Effector memory CD4-positive, alpha-beta T cell (primary cell): ENCODE results near the gene PDE4A.

ENCODE experiments used
- DNase-seq, 3 donors: peaks; one replicate each; pipeline ENCODE4 v3.0.0-alpha.2; 2020
- H3K27ac ChIP-seq: 2 replicates; pipeline ENCODE4 v1.7.0; 2013; ENCODE audit warnings: mild to moderate bottlenecking, low read length, moderate library complexity; ENCODE audit not compliant: insufficient read depth, poor library complexity, severe bottlenecking
- H3K27me3 ChIP-seq: replicated peaks from 2 replicates; pipeline ENCODE4 v1.7.0; 2013; ENCODE audit warnings: mild to moderate bottlenecking, low read length; ENCODE audit not compliant: insufficient read depth, control insufficient read depth, poor library complexity, severe bottlenecking
- H3K36me3 ChIP-seq: 2 replicates; pipeline ENCODE4 v1.7.0; 2013; ENCODE audit warnings: mild to moderate bottlenecking, low read length, moderate library complexity; ENCODE audit not compliant: control insufficient read depth, insufficient read depth
- H3K4me1 ChIP-seq: 2 replicates; pipeline ENCODE4 v1.7.0; 2013; ENCODE audit warnings: low read length, mild to moderate bottlenecking; ENCODE audit not compliant: control insufficient read depth, insufficient read depth, poor library complexity, severe bottlenecking
- H3K4me3 ChIP-seq: 2 replicates; pipeline ENCODE4 v1.7.0; 2013; ENCODE audit warnings: low read length, low read depth, mild to moderate bottlenecking; ENCODE audit not compliant: insufficient read depth, poor library complexity, severe bottlenecking
- H3K9me3 ChIP-seq: 2 replicates; pipeline ENCODE4 v1.7.0; 2013; ENCODE audit warnings: mild to moderate bottlenecking, low read length, moderate library complexity; ENCODE audit not compliant: control insufficient read depth

Gene PDE4A

DNA sequence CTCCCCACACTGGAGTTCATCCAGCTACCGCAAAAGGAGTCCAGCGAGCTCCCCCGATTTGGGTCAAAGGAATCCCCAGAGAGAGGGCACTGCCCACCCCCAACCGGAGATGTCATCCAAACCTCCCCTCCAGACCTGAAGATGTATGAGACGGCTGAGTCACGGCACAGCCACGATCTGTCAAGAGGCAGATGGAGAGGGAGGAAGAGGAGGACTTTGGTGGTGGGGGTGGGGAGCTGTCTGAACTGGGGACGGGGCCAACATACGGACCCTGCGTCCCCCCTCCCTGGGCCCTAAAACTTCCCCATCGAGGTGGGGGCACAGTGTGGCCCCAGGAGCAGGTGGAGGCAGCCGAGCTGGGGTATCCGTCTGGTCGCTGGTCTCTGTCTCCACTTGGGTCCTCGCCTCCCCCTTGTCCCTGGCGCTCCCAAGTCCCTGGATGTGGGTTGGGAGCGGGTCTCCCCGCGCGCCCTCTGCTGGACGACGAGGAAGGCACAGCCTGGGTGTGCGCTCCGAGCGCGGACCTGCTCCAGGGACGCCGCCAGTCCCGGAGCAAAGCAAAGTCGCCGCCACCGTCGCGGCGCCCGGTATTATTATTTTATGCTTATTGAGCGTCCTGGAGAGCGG is 3.8 kb downstream of the PDE4A start:
- H3K9me3 ChIP-seq, result no peaks in the 10 kb centered on the region
- H3K36me3 ChIP-seq, result no peaks in the 10 kb centered on the region
- H3K4me3 ChIP-seq, result peak overlapping the region; percentile 47
- H3K27me3 ChIP-seq, result peaks cover 26% of the 10 kb centered on the region
- peak overlapping the region; percentile 35 for H3K27ac ChIP-seq
- H3K4me1 ChIP-seq, result peaks cover 71% of the 10 kb centered on the region
- DNase-seq, result peak; percentile 52 to 64 (median 58)

- Histone ChIP-seq H3K27ac (peak overlapping the region; percentile 71), H3K4me1 (peaks cover 67% of the 10 kb centered on the region), H3K27me3 (peaks cover 1% of the 10 kb centered on the region), H3K36me3 (no peaks in the 10 kb centered on the region), H3K9me3 (no peaks in the 10 kb centered on the region), H3K4me3 (no peak overlapping the region)
- DNase-seq, result no peak
Observed at GRCh38 chr19:10427169-10427568, 6.8 kb downstream of the PDE4A start.

- Histone ChIP-seq H3K36me3 (no peaks in the 10 kb centered on the region), H3K4me3 (no peak overlapping the region), H3K27me3 (no peaks in the 10 kb centered on the region), H3K9me3 (no peaks in the 10 kb centered on the region), H3K4me1 (peaks cover 69% of the 10 kb centered on the region), H3K27ac (peak overlapping the region; percentile 71)
- no peak for DNase-seq
Observed at GRCh38 chr19:10428996-10429381, 8.7 kb downstream of the PDE4A start.

GRCh38 chr19:10430505-10431253 is 10.3 kb downstream of the PDE4A start:
- no peak overlapping the region for H3K4me3 ChIP-seq
- no peaks in the 10 kb centered on the region for H3K27me3 ChIP-seq
- no peak for DNase-seq
- H3K36me3 ChIP-seq, result no peaks in the 10 kb centered on the region
- H3K9me3 ChIP-seq, result no peaks in the 10 kb centered on the region
- H3K4me1 ChIP-seq, result peaks cover 52% of the 10 kb centered on the region
- H3K27ac ChIP-seq, result peak overlapping the region; percentile 21

DNA sequence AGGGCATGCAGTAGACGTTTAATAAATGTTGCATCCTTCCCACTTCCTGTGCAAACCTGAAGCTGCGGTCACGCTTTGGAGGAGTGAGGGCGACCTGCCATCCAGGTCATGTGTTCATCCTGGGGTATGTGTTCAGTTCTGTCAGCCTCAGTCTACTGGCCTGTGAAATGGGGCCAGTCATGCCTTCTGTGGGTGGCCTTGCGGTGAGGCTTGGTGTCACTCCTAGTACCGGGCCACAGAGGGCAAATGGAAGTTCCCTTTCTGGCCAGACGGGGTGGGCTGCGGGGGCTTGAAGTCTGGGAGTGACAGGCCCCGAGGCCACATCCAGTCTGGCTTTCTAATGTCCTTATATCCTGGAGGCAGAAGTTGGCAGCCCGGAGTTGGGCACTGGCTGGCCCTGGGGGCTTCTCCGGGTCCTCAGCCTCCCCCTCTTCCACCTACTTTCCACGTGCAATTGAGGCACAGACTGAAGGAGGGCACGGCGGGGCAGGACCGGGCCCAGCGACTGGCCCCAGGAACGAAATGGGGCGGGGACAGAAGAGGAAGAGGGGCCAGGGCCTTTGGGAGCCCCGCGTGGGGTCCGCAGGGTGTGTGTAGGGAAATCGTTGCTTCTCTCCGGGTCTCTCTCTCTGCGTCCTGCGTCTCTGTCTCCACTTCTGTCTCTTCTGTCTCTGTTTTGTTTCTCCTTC is 11.1 kb downstream of the PDE4A start:
- Histone ChIP-seq H3K27ac (peak overlapping the region; percentile 56), H3K9me3 (no peaks in the 10 kb centered on the region), H3K27me3 (no peaks in the 10 kb centered on the region), H3K4me1 (peaks cover 49% of the 10 kb centered on the region), H3K36me3 (no peaks in the 10 kb centered on the region), H3K4me3 (peak overlapping the region; percentile 18)
- DNase-seq, result peak; percentile 54 to 68 (median 62)

DNA sequence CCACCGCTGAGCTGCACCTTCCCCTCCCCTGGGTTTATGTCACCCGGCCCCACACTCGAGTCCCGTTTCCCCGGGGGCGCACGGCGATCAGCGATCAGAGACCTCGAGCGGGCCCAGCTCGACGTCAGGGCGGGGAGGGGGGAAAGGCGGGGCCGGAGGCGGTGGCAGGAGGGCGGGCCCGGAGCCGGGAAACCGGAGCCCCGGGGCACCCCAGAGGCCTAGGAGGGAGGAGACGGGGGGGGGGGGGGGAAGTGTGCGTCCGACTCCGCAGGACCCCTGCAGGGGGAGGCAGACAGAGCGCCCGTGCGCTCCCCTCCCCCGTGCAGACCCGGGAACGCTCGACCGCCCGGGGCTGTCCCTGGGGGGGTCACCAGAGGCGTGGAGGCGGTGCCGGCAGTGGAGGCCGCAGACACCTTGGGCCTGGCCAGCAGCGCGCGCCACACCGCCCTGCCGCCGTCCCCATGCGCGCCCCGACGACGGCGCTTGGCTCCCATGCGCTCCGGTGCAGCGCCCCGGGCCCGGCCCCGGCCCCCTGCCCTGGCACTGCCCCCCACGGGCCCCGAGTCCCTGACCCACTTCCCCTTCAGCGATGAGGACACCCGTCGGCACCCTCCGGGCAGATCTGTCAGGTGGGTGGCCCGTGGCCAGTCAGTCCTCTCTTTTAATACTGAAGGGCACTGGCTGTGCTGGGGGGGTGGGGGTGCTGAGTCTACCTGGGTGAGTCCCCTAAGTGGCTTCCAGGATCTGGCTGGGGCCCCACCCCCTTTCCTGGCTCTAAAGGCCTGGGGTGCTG is 11.8 kb downstream of the PDE4A start:
- Histone ChIP-seq H3K27me3 (no peaks in the 10 kb centered on the region), H3K36me3 (no peaks in the 10 kb centered on the region), H3K4me1 (peaks cover 48% of the 10 kb centered on the region), H3K27ac (peak overlapping the region; percentile 56), H3K4me3 (peak overlapping the region; percentile 18), H3K9me3 (no peaks in the 10 kb centered on the region)
- DNase-seq, result peak; percentile 67 to 68 (median 68)

GRCh38 chr19:10432736-10433130 is 12.4 kb downstream of the PDE4A start:
- no peaks in the 10 kb centered on the region for H3K9me3 ChIP-seq
- H3K4me3 ChIP-seq, result peak overlapping the region; percentile 18
- no peaks in the 10 kb centered on the region for H3K36me3 ChIP-seq
- no peaks in the 10 kb centered on the region for H3K27me3 ChIP-seq
- DNase-seq, result no peak
- H3K4me1 ChIP-seq, result peaks cover 42% of the 10 kb centered on the region
- H3K27ac ChIP-seq, result peak overlapping the region; percentile 56

DNA sequence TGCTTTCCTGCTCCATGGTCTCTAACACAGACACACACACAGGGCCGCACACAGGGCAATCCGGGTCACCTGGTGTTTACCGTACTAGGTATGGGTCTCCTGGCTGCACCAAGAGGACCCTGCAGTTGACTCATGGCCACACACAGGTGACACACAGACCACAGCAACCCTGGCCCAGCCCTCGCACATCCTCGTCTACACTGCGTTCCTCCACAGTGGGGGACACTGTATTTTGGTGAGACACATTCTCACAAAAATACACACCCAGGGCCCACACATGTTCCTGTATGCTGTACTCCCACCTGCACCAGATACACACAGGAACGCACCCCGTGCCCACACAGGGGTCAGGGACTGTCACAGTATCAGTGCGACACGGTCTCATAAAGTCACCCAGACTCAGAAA is 12.8 kb downstream of the PDE4A start:
- no peaks in the 10 kb centered on the region for H3K9me3 ChIP-seq
- no peaks in the 10 kb centered on the region for H3K27me3 ChIP-seq
- H3K36me3 ChIP-seq, result no peaks in the 10 kb centered on the region
- DNase-seq, result no peak
- peak overlapping the region; percentile 56 for H3K27ac ChIP-seq
- no peak overlapping the region for H3K4me3 ChIP-seq
- H3K4me1 ChIP-seq, result peaks cover 38% of the 10 kb centered on the region

- H3K27ac ChIP-seq, result no peak overlapping the region
- H3K36me3 ChIP-seq, result no peaks in the 10 kb centered on the region
- H3K9me3 ChIP-seq, result no peaks in the 10 kb centered on the region
- H3K4me3 ChIP-seq, result no peak overlapping the region
- no peak for DNase-seq
- H3K4me1 ChIP-seq, result no peaks in the 10 kb centered on the region
- no peaks in the 10 kb centered on the region for H3K27me3 ChIP-seq
Observed at GRCh38 chr19:10439588-10439987, 19.2 kb downstream of the PDE4A start.
